NCI-H2227 treated with DMSO at 0.1 percent for 48 hours (cell line): ENCODE data around the gene TBX3.

Experiments used
- DNase-seq: peaks from one replicate; lab custom pipeline; 2025; lab: John Stamatoyannopoulos, UW

TBX3 gene

GRCh38 chr12:114668151-114668885, 15.7 kb downstream of the TBX3 start:
- DNase-seq = no peak

GRCh38 chr12:114667669-114668150, 16.3 kb downstream of the TBX3 start:
- DNase-seq = no peak

GRCh38 chr12:114666746-114667668, 17.0 kb downstream of the TBX3 start:
- no peak for DNase-seq

- DNase-seq = no peak
These were observed 18.3 kb downstream of the TBX3 start for GRCh38 chr12:114665411-114666260.

- DNase-seq = no peak
These were observed 19.2 kb downstream of the TBX3 start for GRCh38 chr12:114664651-114665320.

GRCh38 chr12:114662512-114663177, 21.3 kb downstream of the TBX3 start:
- DNase-seq = peak; percentile 18

GRCh38 chr12:114661245-114661644, 22.7 kb downstream of the TBX3 start:
- DNase-seq = no peak

- no peak for DNase-seq
These were observed 24.9 kb downstream of the TBX3 start for GRCh38 chr12:114659084-114659483.

- no peak for DNase-seq
These were observed 26.0 kb downstream of the TBX3 start for GRCh38 chr12:114658002-114658441.

GRCh38 chr12:114657597-114657920, 26.4 kb downstream of the TBX3 start:
- no peak for DNase-seq

- DNase-seq = no peak
These were observed 26.9 kb downstream of the TBX3 start for GRCh38 chr12:114656906-114657596.

- no peak for DNase-seq
These were observed 27.8 kb downstream of the TBX3 start for GRCh38 chr12:114655934-114656749.

- no peak for DNase-seq
These were observed 34.4 kb downstream of the TBX3 start for GRCh38 chr12:114649585-114649984.

- DNase-seq = no peak
These were observed 35.3 kb downstream of the TBX3 start for GRCh38 chr12:114648711-114649110.

- DNase-seq = no peak
These were observed 45.1 kb downstream of the TBX3 start for GRCh38 chr12:114638790-114639435.

GRCh38 chr12:114636723-114637480, 47.1 kb downstream of the TBX3 start:
- DNase-seq = no peak

- no peak for DNase-seq
These were observed 52.7 kb downstream of the TBX3 start for GRCh38 chr12:114631242-114631641.

- DNase-seq = no peak
These were observed 55.8 kb downstream of the TBX3 start for GRCh38 chr12:114628199-114628598.
